Heart right ventricle (tissue), 16 donors: ENCODE data around the gene RTTN. TPM values are rescaled to one million over a fixed set of nuclear protein-coding genes. Genes with fewer than 3 reads are reported as not detected.

ENCODE experiments used
- ATAC-seq, 8 donors: fragments of 200-7000 bp; cut with Tn5 transposase; one replicate each; pipeline ENCODE4 v1.9.1; 2020; ENCODE audit warnings: mild to moderate bottlenecking in 8 of 8, moderate library complexity in 8 of 8, moderate number of reproducible peaks in 1 of 8
- DNase-seq, 2 donors: peaks; one replicate each; pipeline ENCODE4 v3.0.0-alpha.2; 2020
- H3K27ac ChIP-seq, 10 donors: fragments of 200-600 bp; sonication (generic) in 2 of 10; one replicate each; pipeline versions ENCODE4 v1.5.0 to v1.8.0; 2020 to 2022; ENCODE audit warnings: mild to moderate bottlenecking in 3 of 10
- H3K27me3 ChIP-seq, 7 donors: fragments of 200-600 bp; one replicate each; pipeline ENCODE4 v1.8.0; 2021 to 2022; ENCODE audit warnings: mild to moderate bottlenecking in 2 of 7
- H3K36me3 ChIP-seq, 9 donors: fragments of 200-600 bp; sonication (generic) in 1 of 9; one replicate each; pipeline versions ENCODE4 v1.5.0 to v1.8.0; 2020 to 2022; ENCODE audit warnings: mild to moderate bottlenecking in 2 of 9
- H3K4me1 ChIP-seq, 9 donors: fragments of 200-600 bp; sonication (generic) in 1 of 9; one replicate each; pipeline versions ENCODE4 v1.5.0 to v1.8.0; 2020 to 2022; ENCODE audit warnings: mild to moderate bottlenecking in 4 of 9
- H3K4me3 ChIP-seq, 10 donors: fragments of 200-600 bp; sonication (generic) in 2 of 10; one replicate each; pipeline versions ENCODE4 v1.5.0 to v1.8.0; 2020 to 2022; ENCODE audit warnings: mild to moderate bottlenecking in 7 of 10, moderate library complexity in 2 of 10
- H3K9me3 ChIP-seq, 11 donors: fragments of 200-600 bp in 10 of 11; sonication (generic) in 2 of 11; one replicate each; pipeline versions ENCODE4 v1.5.0 to v1.8.0; 2013 to 2022; ENCODE audit warnings: mild to moderate bottlenecking in 2 of 11, control low read depth in 1 of 11, moderate library complexity in 1 of 11
- CTCF ChIP-seq, 9 donors: fragments of 200-600 bp; sonication (generic) in 2 of 9; IDR thresholded peaks; one replicate each; pipeline versions ENCODE4 v1.5.0 to v1.8.0; 2021 to 2022; ENCODE audit warnings: antibody characterized with exemption in 9 of 9, mild to moderate bottlenecking in 5 of 9, moderate library complexity in 1 of 9
- WGBS, 2 donors: extraction: QIAGEN DNeasy Blood & Tissue Kit; methylation state at CpG; one replicate each; pipeline ENCODE4 v1.1.7; 2013; ENCODE audit warnings: inconsistent platforms in 1 of 2; 5-methylcytosine and 5-hydroxymethylcytosine counted together
- intact Hi-C, 10 donors: fragments of 100-400 bp; cut with DNase I; formaldehyde crosslinking; loops; one replicate each; pipeline versions ENCODE4 v1.11.1 to v1.14.2; 2022
- polyA plus RNA-seq, 2 donors: library from polyadenylated mRNA; stranded (reverse); fragments of 200-250 nt; gene quantifications; one replicate each; pipeline ENCODE4 v1.2.3, GENCODE V29; 2013
- total RNA-seq, 10 donors: library from RNA; stranded (reverse); fragmentation: NEBNext Ultra II Directional in 3 of 10; extraction: Animal tissue kit (Norgen Biotek cat#: 25700) in 3 of 10; gene quantifications; one replicate each; pipeline versions ENCODE4 v1.2.1 to v1.2.4, GENCODE V29; 2021 to 2023
- donor health status: Arrhythmogenic right ventricular cardiomyopathy.
- donor health status: ischemic (EF 13 %, LVEDD 7.1; RV severe dilation, severe dysfunction).
- donor health status: healthy with polysubstance abuse.
- donor health status: DM: no; HTN: yes; CAD: no.
- donor health status: DM: no; HTN: no; CAD: no.
- donor health status: ischemic (EF 25% LVEDD 6.9; RV normal size, moderate dysfunction).
- donor health status: ischemic (EF 25% LVEDD 5.7; RV mildly dilated, moderate dysfunction).
- donor health status: healthy.
- donor health status: DM: yes; HTN: yes; CAD: no.
- donor health status: Ischemic cardiomyopathy.
- donor health status: ischemic (EF 35%, LVEDD 5.7; RV mildly dilated, moderate dysfunction).
- donor health status: nonischemic (EF 11% LVEDD 7.7; RV severe dilation, severe dysfunction).
- donor health status: DM: yes; HTN: yes; CAD: no.
- donor health status: PGD.
- donor health status: ischemic (EF 29% LVEDD 5.4; RV normal size, mild dysfunction).
- donor health status: nonischemic (EF 23%, LVEDD 6.1; RV moderate dilation, normal function).

The RTTN gene
- total and polyA plus RNA-seq, 12 donors = 3.5 to 15.7 (median 9.4) TPM

GRCh38 chr18:70025580-70025979 lies 179.9 kb downstream of the RTTN start:
- peaks cover 0 to 92% (median 21%) of the 10 kb centered on the region in 9 donors for H3K36me3 ChIP-seq
- H3K27ac ChIP-seq = no peak overlapping the region
- no peaks in the 10 kb centered on the region for H3K27me3 ChIP-seq
- no peak overlapping the region for H3K4me3 ChIP-seq
- ATAC-seq (no peak), DNase-seq (no peak)
- WGBS, 2 donors = 76 to 77% methylated on average over 5 of the region's 5 CpGs
- H3K9me3 ChIP-seq = no peaks in the 10 kb centered on the region
- intact Hi-C loops = no loop called here
- no peak for TF ChIP-seq CTCF (IDR thresholded peaks at IDR 0.05)
- H3K4me1 ChIP-seq = peaks cover 0 to 6% (median 0%) of the 10 kb centered on the region in 9 donors

GRCh38 chr18:70024829-70025228 lies 180.7 kb downstream of the RTTN start:
- WGBS, 2 donors = 98 to 100% methylated on average over 3 of the region's 3 CpGs
- DNase-seq (no peak), ATAC-seq (no peak)
- no peak for TF ChIP-seq CTCF (IDR thresholded peaks at IDR 0.05)
- Histone ChIP-seq H3K27ac (no peak overlapping the region), H3K27me3 (no peaks in the 10 kb centered on the region), H3K4me1 (peaks cover 0 to 6% (median 0%) of the 10 kb centered on the region in 9 donors), H3K4me3 (no peak overlapping the region), H3K36me3 (peaks cover 0 to 92% (median 21%) of the 10 kb centered on the region in 9 donors), H3K9me3 (no peaks in the 10 kb centered on the region)
- intact Hi-C loops = no loop called here

DNA sequence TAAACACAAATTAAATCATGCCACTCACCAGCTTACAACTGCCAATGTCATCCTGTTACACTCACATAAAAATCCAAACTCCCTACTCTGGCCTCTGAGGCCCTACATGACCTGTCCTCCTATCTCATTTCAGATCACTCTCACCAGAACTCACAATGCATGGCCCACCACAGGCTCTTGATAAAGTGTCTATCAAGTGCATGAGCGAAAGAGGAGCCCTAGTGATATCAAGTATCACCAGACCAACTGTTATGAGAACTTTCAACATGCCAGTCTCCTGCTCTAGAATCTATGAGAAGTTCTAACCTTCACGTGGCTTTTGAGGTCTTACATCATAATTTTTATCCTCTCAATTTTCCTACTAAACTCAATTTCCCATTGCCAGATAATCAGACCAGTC lies 181.4 kb downstream of the RTTN start:
- H3K4me1 ChIP-seq = peaks cover 0 to 14% (median 0%) of the 10 kb centered on the region in 9 donors
- no peak for TF ChIP-seq CTCF (IDR thresholded peaks at IDR 0.05)
- intact Hi-C loops = no loop called here
- WGBS, 2 donors = 79 to 80% methylated on average over 2 of the region's 2 CpGs
- H3K36me3 ChIP-seq = peaks cover 0 to 92% (median 21%) of the 10 kb centered on the region in 9 donors
- H3K4me3 ChIP-seq = no peak overlapping the region
- ATAC-seq = no peak
- no peak for DNase-seq
- no peaks in the 10 kb centered on the region for H3K9me3 ChIP-seq
- H3K27ac ChIP-seq = no peak overlapping the region
- H3K27me3 ChIP-seq = no peaks in the 10 kb centered on the region

DNA sequence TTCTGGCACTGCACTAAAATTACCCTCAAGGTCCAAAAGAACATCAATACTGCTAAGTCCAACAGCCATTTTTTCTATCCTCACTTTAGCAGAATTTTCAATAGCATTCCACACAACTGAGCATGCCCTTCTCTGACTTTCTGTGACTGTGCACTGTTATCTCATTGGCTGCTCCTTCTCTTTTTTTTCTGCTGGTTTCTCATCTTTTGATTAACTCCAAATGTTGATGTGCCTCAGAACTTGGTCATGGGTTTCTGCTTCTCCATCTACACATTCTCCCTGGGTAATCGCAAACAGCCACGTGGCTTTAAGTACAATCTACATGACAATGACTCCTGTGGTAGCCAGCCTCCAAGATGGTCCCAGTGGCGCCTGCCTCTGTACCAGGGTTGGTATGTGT lies 182.9 kb downstream of the RTTN start:
- Histone ChIP-seq H3K36me3 (peaks cover 0 to 89% (median 12%) of the 10 kb centered on the region in 9 donors), H3K4me3 (no peak overlapping the region), H3K27ac (no peak overlapping the region), H3K4me1 (peaks cover 0 to 19% (median 0%) of the 10 kb centered on the region in 9 donors), H3K9me3 (no peaks in the 10 kb centered on the region), H3K27me3 (no peaks in the 10 kb centered on the region)
- ATAC-seq (no peak), DNase-seq (no peak)
- intact Hi-C loops = no loop called here
- 98 to 100% methylated on average over 3 of the region's 3 CpGs for WGBS, 2 donors
- TF ChIP-seq CTCF (IDR thresholded peaks at IDR 0.05) = no peak
